Pancreas (tissue), 10 donors: Measurements from ENCODE around the gene RGMB. TPM values are rescaled to one million over a fixed set of nuclear protein-coding genes. Genes with fewer than 3 reads are reported as not detected.

Source experiments
- ATAC-seq, 4 donors: fragments of 200-7000 bp; cut with Tn5 transposase; one replicate each; pipeline versions ENCODE4 v1.8.0 to v1.9.1; 2020; ENCODE audit warnings: mild to moderate bottlenecking in 4 of 4, moderate library complexity in 4 of 4
- DNase-seq, 6 donors: peaks; one replicate each; pipeline ENCODE4 v3.0.0-alpha.2; 2020
- FAIRE-seq: peaks from 2 replicates; lab custom pipeline; 2012; peaks lifted over from hg19 to GRCh38; lab: Jason Lieb, UNC
- H3K27ac ChIP-seq, 4 donors: fragments of 200-600 bp; sonication (generic); 1 replicate in 3 of 4; 2 replicates in 1 of 4; pipeline versions ENCODE4 v1.5.0 to v1.8.0; 2020
- H3K27me3 ChIP-seq, 4 donors: fragments of 200-600 bp; one replicate each; pipeline ENCODE4 v1.8.0; 2021
- H3K36me3 ChIP-seq, 3 donors: fragments of 200-600 bp; sonication (generic) in 1 of 3; one replicate each; pipeline versions ENCODE4 v1.5.0 to v1.8.0; 2020 to 2021
- H3K4me1 ChIP-seq, 3 donors: fragments of 200-600 bp; one replicate each; pipeline ENCODE4 v1.8.0; 2021
- H3K4me3 ChIP-seq, 4 donors: fragments of 200-600 bp; sonication (generic) in 2 of 4; one replicate each; pipeline versions ENCODE4 v1.5.0 to v1.8.0; 2020 to 2021
- H3K9me3 ChIP-seq, 4 donors: fragments of 200-600 bp; one replicate each; pipeline ENCODE4 v1.8.0; 2021
- CTCF ChIP-seq, 4 donors: fragments of 200-600 bp; sonication (generic) in 3 of 4; IDR thresholded peaks; one replicate each; pipeline versions ENCODE4 v1.5.0 to v1.8.0; 2021; ENCODE audit warnings: antibody characterized with exemption in 4 of 4
- WGBS, 2 donors: extraction: QIAGEN DNeasy Blood & Tissue Kit; methylation state at CpG; one replicate each; pipeline ENCODE4 v1.1.7; 2013; 5-methylcytosine and 5-hydroxymethylcytosine counted together
- intact Hi-C, 3 donors: fragments of 100-400 bp; cut with DNase I; formaldehyde crosslinking; loops; one replicate each; pipeline versions ENCODE4 v1.11.1 to v1.14.2; 2022
- polyA plus RNA-seq, 2 donors: library from polyadenylated mRNA; stranded (reverse); fragments of 200-250 nt; gene quantifications; one replicate each; pipeline ENCODE4 v1.2.3, GENCODE V29; 2013
- total RNA-seq, 6 donors: library from RNA; stranded (reverse); fragmentation: NEBNext Ultra II Directional in 4 of 6; extraction: Animal tissue kit (Norgen Biotek cat#: 25700) in 4 of 6; gene quantifications; one replicate each; pipeline versions ENCODE4 v1.2.1 to v1.2.4, GENCODE V29; 2021 to 2023
- donor health status: healthy with polysubstance abuse.
- donor health status: DM: no; HTN: no; CAD: no; lungs with moderate emphysema.
- donor health status: DM: no; HTN: no; CAD: no.
- donor health status: control.
- donor health status: control.
- donor health status: Bipolar disorder and iron deficiency.
- donor health status: DM: yes; HTN: yes; CAD: no.
- donor health status: DM: no; HTN: no; CAD: no.
- donor health status: DM: no; HTN: no; CAD: no.
- donor health status: DM: yes; HTN: yes; CAD: no.

RGMB gene
- total and polyA plus RNA-seq, 8 donors = 2.7 to 15.3 (median 8.6) TPM

GRCh38 chr5:98767581-98767980 is 5.9 kb upstream of the RGMB start:
- no peak for ATAC-seq
- Histone ChIP-seq H3K4me1 (peaks cover 0 to 9% (median 0%) of the 10 kb centered on the region in 3 donors), H3K27me3 (peaks cover 0 to 3% (median 0%) of the 10 kb centered on the region in 4 donors), H3K4me3 (no peak overlapping the region), H3K9me3 (no peaks in the 10 kb centered on the region), H3K36me3 (no peaks in the 10 kb centered on the region), H3K27ac (no peak overlapping the region)
- WGBS, 2 donors = 61 to 78% methylated on average over 2 of the region's 2 CpGs
- no peak for FAIRE-seq
- no peak for TF ChIP-seq CTCF (IDR thresholded peaks at IDR 0.05)
- DNase-seq = no peak
- intact Hi-C loops = no loop called here

GRCh38 chr5:98768160-98768959 is 5.1 kb upstream of the RGMB start:
- ATAC-seq (peak in 3 of 4 donors; percentile 28 to 48 (median 34)), DNase-seq (peak in 4 of 6 donors; percentile 30 to 46 (median 33)), FAIRE-seq (no peak)
- Histone ChIP-seq H3K9me3 (no peaks in the 10 kb centered on the region), H3K4me1 (peaks cover 0 to 9% (median 0%) of the 10 kb centered on the region in 3 donors), H3K27ac (no peak overlapping the region), H3K36me3 (no peaks in the 10 kb centered on the region), H3K4me3 (peak overlapping the region; percentile 38 to 87 (median 56)), H3K27me3 (peaks cover 0 to 3% (median 0%) of the 10 kb centered on the region in 4 donors)
- intact Hi-C loops = no loop called here
- 0 to 1% methylated on average over 34 of the region's 34 CpGs for WGBS, 2 donors
- peak; percentile 48 to 72 (median 70) for TF ChIP-seq CTCF (IDR thresholded peaks at IDR 0.05)

GRCh38 chr5:98768960-98769209 is 4.6 kb upstream of the RGMB start:
- TF ChIP-seq CTCF (IDR thresholded peaks at IDR 0.05) = no peak

GRCh38 chr5:98769210-98769958 is 4.1 kb upstream of the RGMB start:
- H3K4me1 ChIP-seq = peaks cover 0 to 9% (median 0%) of the 10 kb centered on the region in 3 donors
- no peak for FAIRE-seq

More at GRCh38 chr5:98768960-98769209, 4.6 kb upstream of the RGMB start:
- DNase-seq (peak in 1 of 6 donors; percentile 50), FAIRE-seq (no peak), ATAC-seq (no peak)
- peaks cover 0 to 9% (median 0%) of the 10 kb centered on the region in 3 donors for H3K4me1 ChIP-seq
- H3K9me3 ChIP-seq = no peaks in the 10 kb centered on the region
- H3K4me3 ChIP-seq = peak overlapping the region; percentile 38 to 87 (median 56)
- H3K36me3 ChIP-seq = no peaks in the 10 kb centered on the region
- no peak overlapping the region for H3K27ac ChIP-seq
- WGBS, 2 donors = 0 to 1% methylated on average over 29 to 31 of the region's 31 CpGs
- intact Hi-C loops = no loop called here
- H3K27me3 ChIP-seq = peaks cover 0 to 3% (median 0%) of the 10 kb centered on the region in 4 donors

More at GRCh38 chr5:98769210-98769958, 4.1 kb upstream of the RGMB start:
- Histone ChIP-seq H3K27me3 (peaks cover 0 to 3% (median 0%) of the 10 kb centered on the region in 4 donors), H3K36me3 (no peaks in the 10 kb centered on the region), H3K4me3 (peak overlapping the region; percentile 38 to 87 (median 56)), H3K27ac (peak overlapping the region in 2 of 4 donors; percentile 34 to 76), H3K9me3 (no peaks in the 10 kb centered on the region)
- TF ChIP-seq CTCF (IDR thresholded peaks at IDR 0.05) = peak in 3 of 4 donors; percentile 46 to 51 (median 47)
- DNase-seq (peak in 5 of 6 donors; percentile 48 to 88 (median 64)), ATAC-seq (no peak)
- intact Hi-C loops = no loop called here
- 1% methylated on average over 51 to 55 of the region's 55 CpGs for WGBS, 2 donors
